ENCODE data around the gene DLGAP4. TPM values are rescaled to one million over a fixed set of nuclear protein-coding genes. Genes with fewer than 3 reads are reported as not detected.

The DLGAP4 gene
- total RNA-seq, 1 experiment from 2014 or later = 40.3 TPM

DNA sequence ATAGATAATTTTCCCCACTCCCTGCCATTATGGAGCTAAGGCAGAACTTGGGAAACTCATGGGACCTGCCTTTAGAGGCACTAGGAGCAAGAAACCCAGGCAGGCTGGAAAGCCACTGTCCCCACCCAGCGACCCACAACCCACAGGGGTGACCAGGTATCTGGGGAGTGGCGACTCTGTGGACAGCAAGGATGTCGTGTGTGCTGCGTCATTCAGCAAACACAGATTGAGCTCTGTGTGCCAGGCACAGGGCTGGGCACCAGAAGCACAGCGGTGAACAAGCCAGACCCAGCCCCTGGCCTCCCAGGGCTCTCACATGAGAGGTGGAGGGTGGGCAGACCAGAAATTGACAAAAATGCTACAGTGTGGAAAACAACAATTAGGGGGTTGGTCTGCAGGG, 27.7 kb downstream of the DLGAP4 start:
- peaks cover 5 to 16% of the 10 kb centered on the region in 2 experiments for H3K4me1 ChIP-seq (ENCODE audit: control insufficient read depth in 1 of 2, insufficient read depth in 2 of 2, low read length in 2 of 2)
- no peaks in the 10 kb centered on the region for H3K27me3 ChIP-seq (ENCODE audit: insufficient read depth, low read length)
- TF ChIP-seq POLR2AphosphoS5 (IDR thresholded peaks at IDR 0.05; ENCODE audit: low read depth, low read length) (no peak), SIN3A (IDR thresholded peaks at IDR 0.05; ENCODE audit: low read depth) (no peak), ZFX (IDR thresholded peaks at IDR 0.05) (no peak), ELF1 (IDR thresholded peaks at IDR 0.05; ENCODE audit: borderline replicate concordance, low read depth) (no peak), JUND (IDR thresholded peaks at IDR 0.05) (no peak), FOSL1 (IDR thresholded peaks at IDR 0.05; ENCODE audit: low read depth) (no peak), YY1 (IDR thresholded peaks at IDR 0.05; ENCODE audit: extremely low read depth, insufficient replicate concordance, low read depth, low read length) (no peak), CEBPB (IDR thresholded peaks at IDR 0.05; ENCODE audit: low read depth) (no peak), CBX3 (IDR thresholded peaks at IDR 0.05; ENCODE audit: low read depth) (no peak), SP1 (IDR thresholded peaks at IDR 0.05; ENCODE audit: low read depth) (no peak), EZH2 (IDR thresholded peaks at IDR 0.05) (no peak), EZH2phosphoT487 (IDR thresholded peaks at IDR 0.05; ENCODE audit: borderline replicate concordance) (no peak)
- TF ChIP-seq, protein P1, sequence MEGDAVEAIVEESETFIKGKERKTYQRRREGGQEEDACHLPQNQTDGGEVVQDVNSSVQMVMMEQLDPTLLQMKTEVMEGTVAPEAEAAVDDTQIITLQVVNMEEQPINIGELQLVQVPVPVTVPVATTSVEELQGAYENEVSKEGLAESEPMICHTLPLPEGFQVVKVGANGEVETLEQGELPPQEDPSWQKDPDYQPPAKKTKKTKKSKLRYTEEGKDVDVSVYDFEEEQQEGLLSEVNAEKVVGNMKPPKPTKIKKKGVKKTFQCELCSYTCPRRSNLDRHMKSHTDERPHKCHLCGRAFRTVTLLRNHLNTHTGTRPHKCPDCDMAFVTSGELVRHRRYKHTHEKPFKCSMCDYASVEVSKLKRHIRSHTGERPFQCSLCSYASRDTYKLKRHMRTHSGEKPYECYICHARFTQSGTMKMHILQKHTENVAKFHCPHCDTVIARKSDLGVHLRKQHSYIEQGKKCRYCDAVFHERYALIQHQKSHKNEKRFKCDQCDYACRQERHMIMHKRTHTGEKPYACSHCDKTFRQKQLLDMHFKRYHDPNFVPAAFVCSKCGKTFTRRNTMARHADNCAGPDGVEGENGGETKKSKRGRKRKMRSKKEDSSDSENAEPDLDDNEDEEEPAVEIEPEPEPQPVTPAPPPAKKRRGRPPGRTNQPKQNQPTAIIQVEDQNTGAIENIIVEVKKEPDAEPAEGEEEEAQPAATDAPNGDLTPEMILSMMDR (IDR thresholded peaks at IDR 0.05 in 2 of 3, conservative IDR thresholded peaks at IDR 0.05 in 1 of 3; ENCODE audit: borderline replicate concordance in 1 of 3, insufficient read depth in 1 of 3, low read depth in 2 of 3, low read length in 2 of 3) = no peak
- TF ChIP-seq, protein P2, sequence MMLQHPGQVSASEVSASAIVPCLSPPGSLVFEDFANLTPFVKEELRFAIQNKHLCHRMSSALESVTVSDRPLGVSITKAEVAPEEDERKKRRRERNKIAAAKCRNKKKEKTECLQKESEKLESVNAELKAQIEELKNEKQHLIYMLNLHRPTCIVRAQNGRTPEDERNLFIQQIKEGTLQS (IDR thresholded peaks at IDR 0.05) = no peak
- TF ChIP-seq, protein P3, sequence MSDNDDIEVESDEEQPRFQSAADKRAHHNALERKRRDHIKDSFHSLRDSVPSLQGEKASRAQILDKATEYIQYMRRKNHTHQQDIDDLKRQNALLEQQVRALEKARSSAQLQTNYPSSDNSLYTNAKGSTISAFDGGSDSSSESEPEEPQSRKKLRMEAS (IDR thresholded peaks at IDR 0.05) = no peak
- TF ChIP-seq, protein P4, sequence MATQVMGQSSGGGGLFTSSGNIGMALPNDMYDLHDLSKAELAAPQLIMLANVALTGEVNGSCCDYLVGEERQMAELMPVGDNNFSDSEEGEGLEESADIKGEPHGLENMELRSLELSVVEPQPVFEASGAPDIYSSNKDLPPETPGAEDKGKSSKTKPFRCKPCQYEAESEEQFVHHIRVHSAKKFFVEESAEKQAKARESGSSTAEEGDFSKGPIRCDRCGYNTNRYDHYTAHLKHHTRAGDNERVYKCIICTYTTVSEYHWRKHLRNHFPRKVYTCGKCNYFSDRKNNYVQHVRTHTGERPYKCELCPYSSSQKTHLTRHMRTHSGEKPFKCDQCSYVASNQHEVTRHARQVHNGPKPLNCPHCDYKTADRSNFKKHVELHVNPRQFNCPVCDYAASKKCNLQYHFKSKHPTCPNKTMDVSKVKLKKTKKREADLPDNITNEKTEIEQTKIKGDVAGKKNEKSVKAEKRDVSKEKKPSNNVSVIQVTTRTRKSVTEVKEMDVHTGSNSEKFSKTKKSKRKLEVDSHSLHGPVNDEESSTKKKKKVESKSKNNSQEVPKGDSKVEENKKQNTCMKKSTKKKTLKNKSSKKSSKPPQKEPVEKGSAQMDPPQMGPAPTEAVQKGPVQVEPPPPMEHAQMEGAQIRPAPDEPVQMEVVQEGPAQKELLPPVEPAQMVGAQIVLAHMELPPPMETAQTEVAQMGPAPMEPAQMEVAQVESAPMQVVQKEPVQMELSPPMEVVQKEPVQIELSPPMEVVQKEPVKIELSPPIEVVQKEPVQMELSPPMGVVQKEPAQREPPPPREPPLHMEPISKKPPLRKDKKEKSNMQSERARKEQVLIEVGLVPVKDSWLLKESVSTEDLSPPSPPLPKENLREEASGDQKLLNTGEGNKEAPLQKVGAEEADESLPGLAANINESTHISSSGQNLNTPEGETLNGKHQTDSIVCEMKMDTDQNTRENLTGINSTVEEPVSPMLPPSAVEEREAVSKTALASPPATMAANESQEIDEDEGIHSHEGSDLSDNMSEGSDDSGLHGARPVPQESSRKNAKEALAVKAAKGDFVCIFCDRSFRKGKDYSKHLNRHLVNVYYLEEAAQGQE (IDR thresholded peaks at IDR 0.05; ENCODE audit: low read depth) = no peak

More for the DNA sequence above, 27.7 kb downstream of the DLGAP4 start:
- H3K9me2 ChIP-seq (ENCODE audit: insufficient read depth) = no peaks in the 10 kb centered on the region
- no peak overlapping the region for H3K27ac ChIP-seq (ENCODE audit: low read depth, low read length)
- intact Hi-C loops (cut with micrococcal nuclease) = no loop called here
- DNase-seq (ENCODE audit: low read depth, low spot score) (no peak), ATAC-seq (no peak)
- H3K4me2 ChIP-seq (ENCODE audit: low read length) = no peak overlapping the region
- no peak overlapping the region for H3K4me3 ChIP-seq (replicated peaks in 1 of 2; ENCODE audit: low read depth in 1 of 2, low read length in 2 of 2)
- BruUV-seq (replicated peaks) = no TSS peak
- no peaks in the 10 kb centered on the region for H3K79me2 ChIP-seq (ENCODE audit: insufficient read depth, low read length)
- H2AFZ ChIP-seq (ENCODE audit: low read depth, low read length, poor library complexity, severe bottlenecking) = no peak overlapping the region
- H3K9me3 ChIP-seq (ENCODE audit: control insufficient read depth in 1 of 2, insufficient read depth in 1 of 2, low read depth in 1 of 2, low read length in 2 of 2) = no peaks in the 10 kb centered on the region
- ChIA-PET CTCF (no interaction called here), POLR2A (no interaction called here), RAD21 (ENCODE audit: low non-redundant PET in 1 of 2, low total read pairs in 2 of 2, uncharacterized antibody in 2 of 2, unreplicated experiment in 2 of 2) (no interaction called here)
- no peak overlapping the region for H3K9ac ChIP-seq (ENCODE audit: low read length)
- H4K20me1 ChIP-seq (ENCODE audit: insufficient read depth) = no peaks in the 10 kb centered on the region
- H3K36me3 ChIP-seq (ENCODE audit: control insufficient read depth in 1 of 2, insufficient read depth in 2 of 2, low read length in 2 of 2) = no peaks in the 10 kb centered on the region
